Neural cell (in vitro differentiated cells): Measurements from ENCODE around the gene SMCO2. TPM values are rescaled to one million over a fixed set of nuclear protein-coding genes. Genes with fewer than 3 reads are reported as not detected.

Experiments used
- H2AFZ ChIP-seq: fragments of 200-600, 300-800 bp; sonication (generic), shearing (Covaris generic); 2 replicates; pipeline ENCODE4 v1.6.0; 2014; ENCODE audit warnings: low read depth, mild to moderate bottlenecking, antibody characterized with exemption, low read length, moderate library complexity
- H3F3A ChIP-seq: fragments of 200-600 bp; shearing (Covaris generic); 2 replicates; pipeline ENCODE4 v1.6.1; 2016; ENCODE audit warnings: mild to moderate bottlenecking, moderate library complexity, mixed read lengths, antibody characterized with exemption, low read length; ENCODE audit not compliant: insufficient read depth, poor library complexity, severe bottlenecking
- H3K27ac ChIP-seq: fragments of 200-600, 300-800 bp; sonication (generic), shearing (Covaris generic); 2 replicates; pipeline ENCODE4 v1.5.1; 2014; ENCODE audit warnings: mild to moderate bottlenecking, low read length, moderate library complexity
- H3K27me3 ChIP-seq: fragments of 300-800, 200-600 bp; sonication (generic), shearing (Covaris generic); 2 replicates; pipeline ENCODE4 v1.6.0; 2014; ENCODE audit warnings: mild to moderate bottlenecking, low read depth, low read length, moderate library complexity; ENCODE audit not compliant: insufficient read depth
- H3K36me3 ChIP-seq: fragments of 300-800, 200-600 bp; sonication (generic), shearing (Covaris generic); 2 replicates; pipeline ENCODE4 v1.5.1; 2014; ENCODE audit warnings: mild to moderate bottlenecking, antibody characterized with exemption, low read length, moderate library complexity; ENCODE audit not compliant: insufficient read depth
- H3K4me2 ChIP-seq: fragments of 300-800, 200-600 bp; sonication (generic), shearing (Covaris generic); 2 replicates; pipeline ENCODE4 v1.6.0; 2014; ENCODE audit warnings: mild to moderate bottlenecking, low read length
- H3K4me3 ChIP-seq: fragments of 300-800, 200-600 bp; sonication (generic), shearing (Covaris generic); 2 replicates; pipeline ENCODE4 v1.5.1; 2014; ENCODE audit warnings: mild to moderate bottlenecking, low read length, moderate library complexity
- H3K79me2 ChIP-seq: fragments of 200-600 bp; shearing (Covaris generic); replicated peaks from 2 replicates; pipeline ENCODE4 v1.6.0; 2014; ENCODE audit warnings: mild to moderate bottlenecking, low read length, moderate library complexity; ENCODE audit not compliant: insufficient read depth
- H3K9ac ChIP-seq: fragments of 300-800, 200-600 bp; sonication (generic), shearing (Covaris generic); 2 replicates; pipeline ENCODE4 v1.6.1; 2016; ENCODE audit warnings: mild to moderate bottlenecking, low read length, mixed read lengths
- H3K9me2 ChIP-seq: fragments of 200-600 bp; shearing (Covaris generic); 2 replicates; pipeline ENCODE4 v1.6.1; 2016; ENCODE audit warnings: mild to moderate bottlenecking, low read length, mixed read lengths; ENCODE audit not compliant: insufficient read depth
- H3K9me3 ChIP-seq: fragments of 200-600, 300-800 bp; sonication (generic), shearing (Covaris generic); 2 replicates; pipeline ENCODE4 v1.6.1; 2016; ENCODE audit warnings: mild to moderate bottlenecking, mixed run types, low read length, moderate library complexity, mixed read lengths
- H4K20me1 ChIP-seq: fragments of 200-600 bp; shearing (Covaris generic); 2 replicates; pipeline ENCODE4 v1.6.1; 2016; ENCODE audit warnings: mild to moderate bottlenecking, mixed run types; ENCODE audit not compliant: insufficient read depth
- CTCF ChIP-seq: fragments of 450-650 bp; IDR thresholded peaks from 2 replicates; pipeline ENCODE4 v1.5.1; 2014; ENCODE audit warnings: antibody characterized with exemption, mild to moderate bottlenecking, moderate library complexity; ENCODE audit not compliant: poor library complexity, severe bottlenecking
- EP300 ChIP-seq: fragments of 450-650 bp; conservative IDR thresholded peaks from 2 replicates; pipeline ENCODE4 v1.6.1; 2014; ENCODE audit warnings: antibody characterized with exemption, mild to moderate bottlenecking, moderate library complexity; ENCODE audit not compliant: poor library complexity, severe bottlenecking
- MXI1 ChIP-seq: fragments of 450-650 bp; conservative IDR thresholded peaks from 2 replicates; pipeline ENCODE4 v1.6.1; 2014; ENCODE audit warnings: antibody characterized with exemption, mild to moderate bottlenecking; ENCODE audit not compliant: poor library complexity, severe bottlenecking
- POLR2AphosphoS5 ChIP-seq: IDR thresholded peaks from 2 replicates; pipeline ENCODE4 v1.6.1; 2012
- RAD21 ChIP-seq: fragments of 450-650 bp; conservative IDR thresholded peaks from 2 replicates; pipeline ENCODE4 v1.6.1; 2014; ENCODE audit warnings: antibody characterized with exemption, mild to moderate bottlenecking, moderate library complexity
- REST ChIP-seq: IDR thresholded peaks from 2 replicates; pipeline ENCODE4 v1.6.1; 2012; ENCODE audit warnings: borderline replicate concordance
- SMC3 ChIP-seq: fragments of 450-650 bp; conservative IDR thresholded peaks from 2 replicates; pipeline ENCODE4 v1.6.1; 2014; ENCODE audit warnings: antibody characterized with exemption, mild to moderate bottlenecking, moderate library complexity; ENCODE audit not compliant: poor library complexity
- TAF1 ChIP-seq: IDR thresholded peaks from 2 replicates; pipeline ENCODE4 v1.6.1; 2012; ENCODE audit warnings: low read depth
- polyA plus RNA-seq: library from polyadenylated mRNA; depleted of rRNA; stranded (reverse); fragments of >200 nt; gene quantifications from 2 replicates; pipeline ENCODE4 v1.2.3, GENCODE V29; 2014

Gene SMCO2
- polyA plus RNA-seq, 1 donor from 2014 or later: not detected

- no peaks in the 10 kb centered on the region for H3F3A ChIP-seq
- no peak overlapping the region for H2AFZ ChIP-seq
- H3K4me2 ChIP-seq: no peak overlapping the region
- H4K20me1 ChIP-seq: no peaks in the 10 kb centered on the region
- no peaks in the 10 kb centered on the region for H3K36me3 ChIP-seq
- no peak overlapping the region for H3K4me3 ChIP-seq
- H3K9me3 ChIP-seq: no peaks in the 10 kb centered on the region
- no peak overlapping the region for H3K9ac ChIP-seq
- H3K9me2 ChIP-seq: no peaks in the 10 kb centered on the region
- no peaks in the 10 kb centered on the region for H3K79me2 ChIP-seq
- TF ChIP-seq MXI1 (no peak), SMC3 (no peak), CTCF (no peak), TAF1 (no peak), POLR2AphosphoS5 (no peak), REST (no peak)
- H3K27ac ChIP-seq: no peak overlapping the region
- H3K27me3 ChIP-seq: no peaks in the 10 kb centered on the region
Observed at GRCh38 chr12:27499377-27499776, 52.8 kb downstream of the SMCO2 start.

- Histone ChIP-seq H2AFZ (no peak overlapping the region), H3K27ac (no peak overlapping the region), H3K4me3 (no peak overlapping the region), H3K36me3 (no peaks in the 10 kb centered on the region), H3K4me2 (no peak overlapping the region), H3F3A (no peaks in the 10 kb centered on the region), H3K9me3 (no peaks in the 10 kb centered on the region), H4K20me1 (no peaks in the 10 kb centered on the region), H3K27me3 (no peaks in the 10 kb centered on the region), H3K79me2 (no peaks in the 10 kb centered on the region), H3K9ac (no peak overlapping the region), H3K9me2 (no peaks in the 10 kb centered on the region)
- TF ChIP-seq SMC3 (no peak), CTCF (no peak), RAD21 (no peak), REST (no peak), EP300 (no peak), TAF1 (no peak)
Observed at GRCh38 chr12:27500546-27500945, 54.0 kb downstream of the SMCO2 start.
